ENCODE results near the gene TRAP1. TPM values are rescaled to one million over a fixed set of nuclear protein-coding genes. Genes with fewer than 3 reads are reported as not detected.
A peak's percentile ranks its signal among the peaks of the same experiment; 100 is the strongest.

The TRAP1 gene
- total and polyA plus RNA-seq, 10 donors: 33.7 to 97.1 (median 53.1) TPM

- peak; percentile 31 for DNase-seq
- no peak overlapping the region for H3K27ac ChIP-seq
- H3K4me1 ChIP-seq: peaks cover 0 to 8% (median 3%) of the 10 kb centered on the region in 6 donors
Measured at GRCh38 chr16:3642397-3643094, 74.8 kb downstream of the TRAP1 start.

GRCh38 chr16:3641801-3642396, 75.4 kb downstream of the TRAP1 start:
- Histone ChIP-seq H3K4me1 (peaks cover 0 to 14% (median 10%) of the 10 kb centered on the region in 6 donors), H3K36me3 (peaks cover 0 to 70% (median 27%) of the 10 kb centered on the region in 6 donors), H3K9me3 (no peaks in the 10 kb centered on the region), H3K27me3 (replicated peaks in 1 of 7) (no peaks in the 10 kb centered on the region), H3K27ac (no peak overlapping the region), H3K4me3 (no peak overlapping the region)
- WGBS, 5 donors: 92 to 100% (median 94%) methylated on average over 2 to 9 of the region's 9 CpGs
- intact Hi-C loops (cut with DNase I; ENCODE audit: low total_unique reads): no loop called here
- DNase-seq: peak; percentile 28
- TF ChIP-seq POLR2A (IDR thresholded peaks at IDR 0.05) (no peak), POLR2AphosphoS5 (IDR thresholded peaks at IDR 0.05) (no peak), CTCF (IDR thresholded peaks at IDR 0.05 in 8 of 11, conservative IDR thresholded peaks at IDR 0.05 in 3 of 11) (no peak)

More at GRCh38 chr16:3642397-3643094, 74.8 kb downstream of the TRAP1 start:
- H3K27me3 ChIP-seq (replicated peaks in 1 of 7): no peaks in the 10 kb centered on the region
- 86 to 91% (median 89%) methylated on average over 19 to 21 of the region's 21 CpGs for WGBS, 5 donors
- no peak for TF ChIP-seq POLR2AphosphoS5 (IDR thresholded peaks at IDR 0.05)
- no peak for TF ChIP-seq POLR2A (IDR thresholded peaks at IDR 0.05)
- TF ChIP-seq CTCF (IDR thresholded peaks at IDR 0.05 in 8 of 11, conservative IDR thresholded peaks at IDR 0.05 in 3 of 11): no peak
- no peaks in the 10 kb centered on the region for H3K9me3 ChIP-seq
- intact Hi-C loops (cut with DNase I; ENCODE audit: low total_unique reads): no loop called here
- H3K4me3 ChIP-seq: no peak overlapping the region
- H3K36me3 ChIP-seq: peaks cover 0 to 76% (median 27%) of the 10 kb centered on the region in 6 donors

GRCh38 chr16:3640632-3641501, 76.5 kb downstream of the TRAP1 start:
- intact Hi-C loops (cut with DNase I; ENCODE audit: low total_unique reads): no loop called here
- Histone ChIP-seq H3K36me3 (peaks cover 0 to 59% (median 27%) of the 10 kb centered on the region in 6 donors), H3K4me1 (peaks cover 0 to 17% (median 14%) of the 10 kb centered on the region in 6 donors), H3K27me3 (replicated peaks in 1 of 7) (no peaks in the 10 kb centered on the region), H3K4me3 (no peak overlapping the region), H3K9me3 (no peaks in the 10 kb centered on the region), H3K27ac (no peak overlapping the region)
- WGBS, 5 donors: 63 to 100% (median 95%) methylated on average over 1 to 17 of the region's 17 CpGs
- no peak for TF ChIP-seq POLR2A (IDR thresholded peaks at IDR 0.05)
- TF ChIP-seq POLR2AphosphoS5 (IDR thresholded peaks at IDR 0.05): no peak
- no peak for TF ChIP-seq CTCF (IDR thresholded peaks at IDR 0.05 in 8 of 11, conservative IDR thresholded peaks at IDR 0.05 in 3 of 11)
- peak; percentile 57 for DNase-seq
